Spleen (tissue), 7 donors: ENCODE results near the gene PTTG1IP.

Source experiments
- CTCF ChIP-seq, 11 experiments: fragments of 200-600 bp in 7 of 11; fragments of 450-650 bp in 4 of 11; sonication (generic) in 4 of 11; IDR thresholded peaks in 8 of 11; conservative IDR thresholded peaks in 3 of 11; 1 replicate in 7 of 11; 2 replicates in 4 of 11; pipeline versions ENCODE4 v1.4.0 to v1.8.0; 2016 to 2021; ENCODE audit warnings: antibody characterized with exemption in 11 of 11, inconsistent platforms in 4 of 11, mild to moderate bottlenecking in 1 of 11
- POLR2AphosphoS5 ChIP-seq, 3 donors: sonication (generic); formaldehyde crosslinking; IDR thresholded peaks; one replicate each; pipeline ENCODE4 v1.5.1; 2017; ENCODE audit warnings: antibody characterized with exemption in 3 of 3
- donor health status: DM: no; HTN: no; CAD: no; lungs with moderate emphysema.
- donor health status: DM: no; HTN: no; CAD: no.
- donor health status: DM: no; HTN: no; CAD: no.

- TF ChIP-seq CTCF (IDR thresholded peaks at IDR 0.05 in 8 of 11, conservative IDR thresholded peaks at IDR 0.05 in 3 of 11) (no peak), POLR2AphosphoS5 (IDR thresholded peaks at IDR 0.05) (peak; percentile 5 to 70 (median 24))
Observed at GRCh38 chr21:44902268-44903049, 29.0 kb upstream of the PTTG1IP start.
